ENCODE data around the gene ZBTB32. TPM values are rescaled to one million over a fixed set of nuclear protein-coding genes. Genes with fewer than 3 reads are reported as not detected.

The ZBTB32 gene
- total RNA-seq, 4 donors from 2014 or later, result not detected

DNA sequence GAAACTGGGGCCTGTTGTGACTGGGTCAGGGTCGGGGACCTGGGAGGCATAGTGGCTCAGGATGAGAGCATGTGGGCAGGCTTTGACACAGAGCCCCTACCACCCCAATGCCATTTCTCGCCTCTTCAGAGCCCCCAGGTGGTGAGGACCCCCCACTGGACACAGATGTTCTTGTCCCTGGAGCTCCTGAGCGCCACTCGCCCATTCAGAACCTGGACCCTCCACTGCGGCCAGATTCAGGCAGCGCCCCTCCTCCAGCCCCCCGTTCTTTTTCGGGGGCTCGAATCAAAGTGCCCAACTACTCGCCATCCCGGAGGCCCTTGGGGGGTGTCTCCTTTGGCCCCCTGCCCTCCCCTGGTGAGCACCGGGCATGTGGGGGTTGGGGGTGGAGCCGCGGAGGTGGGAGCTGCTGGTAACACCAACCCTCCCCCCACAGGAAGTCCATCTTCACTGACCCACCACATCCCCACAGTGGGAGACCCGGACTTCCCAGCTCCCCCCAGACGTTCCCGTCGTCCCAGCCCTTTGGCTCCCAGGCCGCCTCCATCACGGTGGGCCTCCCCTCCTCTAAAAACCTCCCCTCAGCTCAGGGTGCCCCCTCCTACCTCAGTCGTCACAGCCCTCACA lies 27.5 kb downstream of the ZBTB32 start:
- Histone ChIP-seq H3K27ac (no peak overlapping the region), H3K9me3 (no peaks in the 10 kb centered on the region), H3K27me3 (no peaks in the 10 kb centered on the region), H3K4me1 (no peaks in the 10 kb centered on the region), H3K36me3 (no peaks in the 10 kb centered on the region), H3K4me3 (no peak overlapping the region)
- intact Hi-C loops (cut with DNase I; ENCODE audit: low total_unique reads), result no loop called here
- TF ChIP-seq POLR2A (IDR thresholded peaks at IDR 0.05), result no peak
- TF ChIP-seq, protein P1, sequence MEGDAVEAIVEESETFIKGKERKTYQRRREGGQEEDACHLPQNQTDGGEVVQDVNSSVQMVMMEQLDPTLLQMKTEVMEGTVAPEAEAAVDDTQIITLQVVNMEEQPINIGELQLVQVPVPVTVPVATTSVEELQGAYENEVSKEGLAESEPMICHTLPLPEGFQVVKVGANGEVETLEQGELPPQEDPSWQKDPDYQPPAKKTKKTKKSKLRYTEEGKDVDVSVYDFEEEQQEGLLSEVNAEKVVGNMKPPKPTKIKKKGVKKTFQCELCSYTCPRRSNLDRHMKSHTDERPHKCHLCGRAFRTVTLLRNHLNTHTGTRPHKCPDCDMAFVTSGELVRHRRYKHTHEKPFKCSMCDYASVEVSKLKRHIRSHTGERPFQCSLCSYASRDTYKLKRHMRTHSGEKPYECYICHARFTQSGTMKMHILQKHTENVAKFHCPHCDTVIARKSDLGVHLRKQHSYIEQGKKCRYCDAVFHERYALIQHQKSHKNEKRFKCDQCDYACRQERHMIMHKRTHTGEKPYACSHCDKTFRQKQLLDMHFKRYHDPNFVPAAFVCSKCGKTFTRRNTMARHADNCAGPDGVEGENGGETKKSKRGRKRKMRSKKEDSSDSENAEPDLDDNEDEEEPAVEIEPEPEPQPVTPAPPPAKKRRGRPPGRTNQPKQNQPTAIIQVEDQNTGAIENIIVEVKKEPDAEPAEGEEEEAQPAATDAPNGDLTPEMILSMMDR (IDR thresholded peaks at IDR 0.05), result no peak
- DNase-seq, result peak in 1 of 2 donors; percentile 20

DNA sequence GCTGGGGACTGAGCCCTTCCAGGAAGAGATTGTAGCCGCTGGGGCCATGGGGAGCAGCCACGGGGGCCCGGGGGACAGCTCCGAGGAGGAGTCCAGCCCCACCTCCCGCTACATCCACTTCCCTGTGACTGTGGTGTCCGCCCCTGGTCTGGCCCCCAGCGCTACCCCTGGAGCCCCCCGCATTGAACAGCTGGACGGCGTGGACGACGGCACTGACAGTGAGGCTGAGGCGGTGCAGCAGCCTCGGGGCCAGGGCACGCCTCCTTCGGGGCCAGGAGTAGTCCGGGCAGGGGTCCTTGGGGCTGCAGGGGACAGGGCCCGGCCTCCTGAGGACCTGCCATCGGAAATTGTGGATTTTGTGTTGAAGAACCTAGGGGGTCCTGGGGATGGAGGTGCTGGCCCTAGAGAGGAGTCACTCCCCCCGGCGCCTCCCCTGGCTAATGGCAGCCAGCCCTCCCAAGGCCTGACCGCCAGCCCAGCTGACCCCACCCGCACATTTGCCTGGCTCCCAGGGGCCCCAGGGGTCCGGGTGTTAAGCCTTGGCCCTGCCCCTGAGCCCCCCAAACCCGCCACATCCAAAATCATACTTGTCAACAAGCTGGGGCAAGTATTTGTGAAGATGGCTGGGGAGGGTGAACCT lies 28.3 kb downstream of the ZBTB32 start:
- TF ChIP-seq, protein P1 (IDR thresholded peaks at IDR 0.05), result no peak
- no peak for TF ChIP-seq POLR2A (IDR thresholded peaks at IDR 0.05)
- intact Hi-C loops (cut with DNase I; ENCODE audit: low total_unique reads), result no loop called here
- H3K27me3 ChIP-seq, result no peaks in the 10 kb centered on the region
- no peaks in the 10 kb centered on the region for H3K4me1 ChIP-seq
- no peaks in the 10 kb centered on the region for H3K36me3 ChIP-seq
- DNase-seq, result peak in 1 of 2 donors; percentile 18
- H3K9me3 ChIP-seq, result no peaks in the 10 kb centered on the region
- H3K27ac ChIP-seq, result no peak overlapping the region
- no peak overlapping the region for H3K4me3 ChIP-seq

DNA sequence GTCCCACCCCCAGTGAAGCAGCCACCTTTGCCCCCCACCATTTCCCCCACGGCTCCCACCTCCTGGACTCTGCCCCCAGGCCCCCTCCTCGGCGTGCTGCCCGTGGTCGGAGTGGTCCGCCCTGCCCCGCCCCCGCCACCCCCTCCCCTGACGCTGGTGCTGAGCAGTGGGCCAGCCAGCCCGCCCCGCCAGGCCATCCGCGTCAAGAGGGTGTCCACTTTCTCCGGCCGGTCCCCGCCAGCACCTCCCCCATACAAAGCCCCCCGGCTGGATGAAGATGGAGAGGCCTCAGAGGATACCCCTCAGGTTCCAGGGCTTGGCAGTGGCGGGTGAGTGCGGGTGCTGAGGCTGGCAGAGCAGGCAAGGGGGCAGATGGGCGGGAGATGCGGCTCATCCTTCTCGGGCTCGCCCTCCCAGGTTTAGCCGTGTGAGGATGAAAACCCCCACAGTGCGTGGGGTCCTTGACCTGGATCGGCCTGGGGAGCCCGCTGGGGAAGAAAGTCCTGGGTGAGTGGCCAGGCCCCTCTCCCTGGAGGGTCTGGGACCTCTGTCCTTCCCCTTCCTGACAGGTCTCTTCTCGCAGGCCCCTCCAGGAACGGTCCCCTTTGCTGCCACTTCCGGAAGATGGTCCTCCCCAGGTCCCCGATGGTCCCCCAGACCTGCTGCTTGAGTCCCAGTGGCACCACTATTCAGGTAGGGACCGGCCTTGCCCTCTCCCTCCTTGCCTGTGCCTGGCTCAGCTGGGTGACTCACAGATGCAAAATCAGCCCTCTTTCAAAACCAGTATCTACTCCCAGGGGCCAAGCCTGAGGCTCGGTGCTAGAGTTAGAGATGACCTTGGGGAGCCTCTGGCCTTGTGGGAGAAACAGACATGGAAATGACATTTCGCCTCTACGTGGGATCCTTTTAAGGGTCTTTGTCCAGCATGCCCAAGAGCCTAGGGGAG lies 29.1 kb downstream of the ZBTB32 start:
- no peaks in the 10 kb centered on the region for H3K36me3 ChIP-seq
- peak in 1 of 2 donors; percentile 18 for DNase-seq

GRCh38 chr19:35734273-35734672 lies 29.9 kb downstream of the ZBTB32 start:
- Histone ChIP-seq H3K27me3 (no peaks in the 10 kb centered on the region), H3K27ac (no peak overlapping the region), H3K9me3 (no peaks in the 10 kb centered on the region), H3K4me1 (no peaks in the 10 kb centered on the region), H3K36me3 (no peaks in the 10 kb centered on the region), H3K4me3 (no peak overlapping the region)
- TF ChIP-seq, protein P1 (IDR thresholded peaks at IDR 0.05), result no peak
- TF ChIP-seq POLR2A (IDR thresholded peaks at IDR 0.05), result no peak
- no peak for DNase-seq
- intact Hi-C loops (cut with DNase I; ENCODE audit: low total_unique reads), result no loop called here

More for the DNA sequence above, 29.1 kb downstream of the ZBTB32 start:
- no peaks in the 10 kb centered on the region for H3K27me3 ChIP-seq
- no peak overlapping the region for H3K4me3 ChIP-seq
- H3K4me1 ChIP-seq, result no peaks in the 10 kb centered on the region
- intact Hi-C loops (cut with DNase I; ENCODE audit: low total_unique reads), result no loop called here
- TF ChIP-seq, protein P1 (IDR thresholded peaks at IDR 0.05), result no peak
- TF ChIP-seq POLR2A (IDR thresholded peaks at IDR 0.05), result no peak
- no peak overlapping the region for H3K27ac ChIP-seq
- no peaks in the 10 kb centered on the region for H3K9me3 ChIP-seq

All from uterus (tissue), 4 donors.